ENCODE data around the gene GMIP.
"Not testable (repeated sequence)": the region's sequence is repeated elsewhere in the genome, so short reads cannot be mapped to it uniquely, and the experiment has no call there.

GMIP gene

DNA sequence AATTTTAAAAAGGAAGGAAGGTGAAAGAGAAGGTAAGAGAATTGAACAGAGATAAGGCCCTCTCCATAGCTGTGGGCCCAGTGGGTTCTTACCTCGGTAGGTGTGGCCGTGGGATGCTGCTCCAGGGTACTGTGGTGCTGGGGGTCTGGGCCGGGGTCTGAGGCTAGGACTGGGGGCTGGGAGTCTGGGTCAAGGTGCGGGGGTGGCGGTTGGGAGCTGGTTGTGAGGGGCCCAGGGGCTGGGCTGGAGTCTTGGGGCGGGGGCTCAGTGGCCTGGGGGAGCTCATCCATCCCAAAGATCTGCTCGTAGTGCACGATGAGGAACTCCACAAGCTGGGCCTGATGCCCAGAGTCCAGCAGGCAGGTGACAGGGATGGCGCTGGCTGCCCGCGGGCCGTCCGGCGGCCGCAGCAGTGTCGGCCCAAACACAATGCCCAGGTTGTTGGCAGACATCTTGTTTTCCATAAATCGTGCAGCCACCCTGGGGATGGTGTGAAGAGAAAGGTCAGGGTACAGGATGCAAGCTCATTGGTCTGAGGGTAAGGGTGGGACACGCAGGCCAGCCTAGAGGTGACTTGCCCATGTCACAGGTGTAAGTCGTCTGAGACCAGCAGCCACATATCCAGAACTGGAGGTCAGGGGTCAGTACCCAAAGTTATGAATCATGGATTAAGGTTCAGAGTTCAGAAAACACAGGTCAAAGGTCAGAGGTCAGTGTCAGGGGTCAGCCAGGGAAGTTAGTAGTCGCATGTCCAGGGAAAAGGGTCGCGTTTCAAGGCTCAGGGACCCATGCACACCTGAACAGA, 9.5 kb downstream of the GMIP start:
- DNase-seq, result no peak

DNA sequence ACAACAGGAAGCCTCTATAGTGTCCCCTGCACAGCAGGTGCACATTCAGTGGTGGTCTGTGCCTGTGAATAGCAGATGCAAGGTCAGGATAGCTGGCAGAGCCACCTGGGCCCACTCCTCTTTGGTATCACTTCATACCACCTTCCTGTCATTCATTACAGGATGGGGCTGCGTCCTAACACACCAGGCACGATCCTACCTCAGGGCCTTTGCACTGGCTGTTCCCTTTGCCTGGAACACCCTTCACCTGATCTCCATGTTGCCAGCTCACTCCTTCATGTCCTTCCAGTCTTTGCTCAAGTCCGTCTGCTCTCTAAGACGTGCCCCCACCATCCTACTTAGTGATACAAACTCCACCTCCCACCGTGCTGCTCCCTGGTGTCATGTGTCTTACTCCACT, 10.8 kb downstream of the GMIP start:
- no peak for DNase-seq

DNA sequence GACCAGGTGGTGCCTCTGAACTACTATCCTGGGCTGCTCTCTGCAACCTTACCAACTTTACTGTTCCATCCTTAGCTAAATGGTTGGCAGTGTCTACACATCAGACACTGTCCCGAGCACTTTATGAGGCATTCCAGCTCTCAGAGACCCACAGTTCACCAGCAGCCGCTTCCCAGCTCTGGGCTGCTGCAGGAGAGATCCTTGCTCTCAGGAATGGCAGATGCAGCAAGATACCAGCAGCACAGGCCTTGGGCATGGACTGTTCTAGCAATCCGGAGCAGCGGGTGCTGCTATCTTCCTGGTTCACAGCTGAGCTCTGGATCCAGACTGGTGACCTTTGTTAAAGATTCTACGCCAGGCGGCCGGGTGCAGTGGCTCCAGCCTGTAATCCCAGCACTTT, 12.1 kb downstream of the GMIP start:
- no peak for DNase-seq

DNA sequence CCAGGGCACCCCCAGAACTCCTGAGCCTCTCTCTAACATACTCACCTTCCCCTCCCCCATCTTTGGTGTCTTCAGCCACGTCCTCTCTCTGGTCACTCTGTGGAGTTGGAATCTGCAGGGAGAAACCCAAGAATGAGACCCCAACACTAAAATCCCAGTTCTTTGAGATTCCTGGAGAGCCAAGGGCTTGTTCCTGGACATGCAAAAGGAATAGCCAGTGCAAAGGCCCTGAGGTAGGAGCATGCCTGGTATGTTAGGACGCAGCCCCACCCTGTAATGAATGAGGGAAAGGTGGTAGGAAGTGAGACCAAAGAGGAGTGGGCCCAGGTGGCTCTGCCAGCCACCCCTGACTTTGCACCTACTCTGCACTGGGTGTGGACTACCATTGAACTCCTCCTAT, 13.0 kb downstream of the GMIP start:
- no peak for DNase-seq

DNA sequence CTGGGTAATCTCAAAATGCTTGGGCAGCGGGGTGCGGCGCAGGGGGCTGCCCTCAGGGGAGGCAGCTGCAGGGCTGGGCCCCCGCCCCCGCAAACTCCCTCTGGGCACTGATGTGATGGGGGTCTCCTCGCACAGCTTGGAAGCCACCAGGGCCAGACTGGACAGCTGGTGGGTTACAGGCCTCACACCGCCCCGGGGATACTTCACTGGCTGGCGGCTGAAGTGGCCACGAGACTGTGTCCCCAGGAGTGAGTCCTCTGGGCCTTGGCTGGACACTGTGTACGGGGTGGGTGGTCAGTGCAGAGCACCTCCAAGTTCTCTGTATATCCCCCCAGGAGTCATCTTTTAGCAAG, 13.4 kb downstream of the GMIP start:
- no peak for DNase-seq

DNA sequence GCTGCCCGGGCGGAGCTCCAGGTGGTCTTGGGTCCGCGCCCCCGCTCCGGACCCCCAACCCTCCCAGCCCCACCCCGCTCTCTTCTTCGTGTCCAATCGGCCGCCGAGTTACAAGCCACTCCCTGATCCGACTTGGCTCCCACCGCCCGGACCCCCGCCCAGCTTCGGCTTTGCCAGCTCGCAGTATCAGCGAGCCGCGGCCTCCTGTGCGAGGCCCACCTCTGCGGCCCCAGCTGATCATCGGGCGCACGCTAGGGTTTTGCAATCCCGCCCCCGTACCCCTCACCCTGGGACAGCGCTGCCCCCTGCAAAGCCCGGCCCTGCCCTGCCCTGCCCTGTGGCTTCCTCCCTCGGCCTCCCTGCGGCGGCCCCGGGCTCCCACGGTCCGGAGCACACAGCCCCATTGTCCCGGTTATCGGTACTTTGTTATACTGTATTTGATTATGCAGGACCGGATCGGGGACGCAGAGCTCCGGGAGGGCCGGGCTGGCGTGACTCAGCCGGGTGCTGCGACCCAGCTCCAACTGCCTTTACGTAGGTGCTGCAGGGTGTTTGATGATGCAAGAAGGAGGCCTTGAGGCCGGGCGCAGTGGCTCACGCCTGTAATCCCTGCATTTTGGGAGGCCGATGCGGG, 14.8 kb downstream of the GMIP start:
- peak; percentile 42 for DNase-seq

DNA sequence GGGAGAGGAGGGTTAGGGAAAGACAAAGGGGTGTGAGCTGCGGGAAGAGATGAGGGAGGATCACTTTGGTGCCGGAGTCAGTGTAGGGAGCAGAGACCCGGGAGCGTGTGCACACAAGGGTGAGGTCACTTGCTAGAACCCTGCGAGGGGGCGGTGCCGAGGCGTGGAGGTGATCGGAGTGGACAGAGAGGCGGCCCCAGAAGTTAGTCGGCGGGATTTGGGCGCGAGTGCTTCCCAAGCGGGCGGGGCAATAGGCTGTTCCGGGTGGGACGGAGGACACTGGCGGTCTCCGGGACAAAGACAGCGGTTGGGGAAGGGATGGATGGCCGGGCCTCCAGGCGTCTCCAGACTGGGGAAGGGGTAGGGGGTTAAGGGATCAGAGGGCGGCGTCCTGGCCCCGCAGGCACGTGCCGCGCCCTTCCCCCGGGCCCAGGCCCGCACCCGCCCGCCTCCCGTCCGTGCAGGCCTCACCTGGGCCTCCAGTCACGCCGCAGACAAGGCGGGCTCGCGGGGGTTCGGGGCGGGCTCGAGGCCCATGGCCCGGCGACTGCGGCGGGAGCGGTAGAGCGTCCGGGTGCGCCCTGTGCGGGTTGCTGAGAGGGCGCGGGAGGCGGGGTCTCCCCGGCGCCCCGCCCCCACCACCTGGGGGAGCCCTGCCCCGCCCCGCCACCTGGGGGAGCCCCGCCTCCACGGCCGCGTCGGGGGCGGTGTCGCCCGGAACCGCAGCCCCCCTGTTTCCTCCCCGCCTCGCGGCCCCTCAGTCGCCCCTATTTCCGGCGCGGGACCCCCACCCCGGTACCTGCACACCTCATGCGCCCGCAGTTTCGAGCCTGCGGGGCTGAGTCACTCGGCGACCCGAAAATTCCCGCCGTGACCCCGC, 15.6 kb downstream of the GMIP start, which contains the start of gene LPAR2:
TSS of gene LPAR2 (minus strand) at position 600 of the 880 bp plus-strand sequence. CDS start 945 bp downstream, outside the sequence.
- DNase-seq, result peak; percentile 69

DNA sequence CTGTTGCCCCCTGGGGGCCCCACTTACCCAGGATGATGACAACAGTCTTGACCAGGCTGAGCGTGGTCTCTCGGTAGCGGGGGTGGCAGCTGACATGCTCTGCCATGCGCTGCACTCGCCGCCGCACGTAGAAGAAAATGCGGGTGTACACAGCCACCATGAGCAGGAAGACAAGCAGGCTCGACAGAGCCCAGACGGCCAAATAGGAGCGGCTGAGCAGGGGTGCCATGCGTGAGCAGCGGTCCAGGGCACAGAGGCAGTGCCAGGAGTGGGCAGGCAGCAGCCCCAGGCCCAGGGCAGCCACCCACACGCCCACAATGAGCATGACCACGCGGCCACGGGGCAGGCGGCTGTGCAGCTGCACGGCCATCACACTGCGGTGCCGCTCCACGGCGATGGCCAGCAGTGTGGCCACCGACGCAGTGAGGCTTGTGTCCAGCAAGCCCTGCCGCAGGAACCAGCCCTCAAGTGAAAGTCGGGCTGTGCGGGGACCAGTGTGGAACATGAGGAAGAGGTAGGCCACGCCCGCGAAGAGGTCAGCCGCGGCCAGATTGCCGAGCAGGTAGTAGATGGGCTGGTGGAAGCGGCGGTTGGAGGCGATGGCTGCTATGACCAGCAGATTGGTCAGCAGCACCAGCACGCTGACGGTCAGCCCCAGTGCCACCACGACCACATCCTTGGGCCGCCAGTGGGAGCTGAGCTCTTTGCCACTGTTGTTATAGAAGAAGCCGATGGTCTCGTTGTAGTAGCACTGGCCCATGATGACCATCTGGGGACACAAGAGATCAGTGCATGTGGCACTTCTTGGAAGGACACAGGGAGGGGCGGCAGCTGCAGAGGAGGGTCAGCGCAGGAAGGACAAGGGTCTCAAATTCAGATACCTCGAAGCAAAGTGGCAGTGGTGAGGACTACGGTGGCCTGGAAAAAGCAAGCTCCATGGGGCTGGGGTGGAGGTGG, 16.7 kb downstream of the GMIP start:
- DNase-seq, result no peak

DNA sequence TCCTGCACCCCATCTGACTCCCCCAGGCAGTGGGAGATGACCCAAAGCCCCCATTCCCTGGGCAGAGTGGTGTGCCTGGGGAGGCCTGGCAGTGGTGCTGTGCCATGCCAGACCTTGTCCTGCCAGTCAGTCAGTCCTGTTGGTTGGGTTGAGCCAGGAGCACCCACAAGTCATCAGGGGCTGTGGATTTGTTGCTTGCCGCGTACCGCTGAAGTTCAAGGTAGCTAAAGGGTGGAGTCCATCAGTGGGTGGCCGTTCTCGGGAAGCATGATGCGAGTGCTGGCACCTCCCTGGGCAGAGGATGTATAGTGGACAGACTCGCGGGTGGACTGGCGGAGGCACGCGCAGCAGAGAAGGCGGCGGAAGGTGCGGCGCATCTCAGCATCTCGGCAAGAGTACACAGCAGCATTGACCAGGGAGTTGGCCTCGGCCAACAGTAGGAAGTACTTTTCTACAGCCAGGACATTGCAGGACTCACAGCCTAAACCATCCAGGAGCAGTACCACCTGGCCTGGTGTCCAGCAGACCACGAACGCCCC, 19.4 kb downstream of the GMIP start:
- no peak for DNase-seq

DNA sequence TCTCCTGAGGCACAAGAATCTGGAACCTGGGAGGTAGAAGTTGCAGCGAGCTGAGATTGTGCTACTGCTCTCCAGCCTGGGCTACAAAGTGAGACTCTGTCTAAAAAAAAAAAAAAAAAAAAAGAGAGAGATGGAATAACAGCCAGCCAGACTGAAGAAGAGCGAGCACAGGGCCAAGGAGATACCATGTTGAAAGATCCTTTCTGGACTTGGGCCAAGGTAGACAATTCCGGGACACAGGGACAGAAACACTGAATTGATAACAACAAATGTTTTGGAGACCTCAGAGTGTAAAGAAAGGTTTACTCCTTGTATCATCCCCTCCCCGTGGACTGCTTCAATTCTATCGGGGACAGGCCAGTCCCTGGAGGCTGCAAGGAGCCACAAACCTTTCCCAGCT, 20.1 kb downstream of the GMIP start:
- no peak for DNase-seq

DNA sequence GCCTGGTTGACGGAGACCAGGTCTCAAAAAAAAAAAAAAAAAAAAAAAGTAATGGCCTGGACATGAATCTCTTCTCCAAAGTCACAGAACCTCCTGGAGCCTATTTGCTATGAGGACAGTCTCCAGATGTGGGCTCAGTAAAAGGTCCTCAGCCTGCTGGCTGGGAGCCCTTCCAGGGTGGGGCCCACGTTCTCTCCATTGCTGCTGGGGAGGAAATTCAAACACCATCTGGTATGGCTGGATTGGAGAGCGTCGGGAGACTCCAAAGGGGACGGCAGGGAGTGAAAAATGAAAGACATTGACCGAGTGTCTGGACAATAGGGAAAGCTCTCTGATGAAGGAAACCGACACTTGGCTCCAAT, 23.6 kb downstream of the GMIP start:
- no peak for DNase-seq

DNA sequence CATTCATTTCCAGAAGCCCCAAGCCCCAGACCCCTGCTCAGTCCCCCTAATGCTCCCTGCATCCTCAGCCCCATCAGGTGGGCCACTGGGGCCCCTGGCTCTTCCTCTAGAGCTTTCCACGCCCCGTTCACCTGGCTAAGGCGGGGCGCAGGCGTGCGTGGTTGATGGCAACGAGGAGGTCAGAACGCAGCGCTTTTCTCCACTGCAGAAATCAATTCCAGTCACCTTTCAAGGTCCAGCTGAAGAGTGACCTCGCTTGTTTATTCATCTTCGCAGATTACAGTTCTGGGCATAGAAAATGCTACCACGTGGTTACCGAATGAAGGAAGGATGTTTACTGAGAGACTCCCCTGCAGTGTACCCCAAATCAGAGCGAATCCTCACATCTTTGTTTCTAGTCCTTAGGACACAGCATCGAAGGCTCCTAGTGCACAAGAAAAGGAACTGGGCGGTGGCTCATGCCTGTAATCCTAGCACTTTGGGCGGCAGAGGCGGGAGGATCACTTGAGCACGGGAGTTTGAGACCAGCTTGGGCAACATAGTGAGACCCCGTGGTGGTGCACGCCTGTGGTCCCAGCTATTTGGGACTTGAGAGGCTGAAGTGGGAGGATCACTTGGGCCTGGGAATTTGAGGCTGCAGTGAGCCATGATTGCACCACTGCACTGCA, 24.1 kb downstream of the GMIP start:
- DNase-seq, result no peak

DNA sequence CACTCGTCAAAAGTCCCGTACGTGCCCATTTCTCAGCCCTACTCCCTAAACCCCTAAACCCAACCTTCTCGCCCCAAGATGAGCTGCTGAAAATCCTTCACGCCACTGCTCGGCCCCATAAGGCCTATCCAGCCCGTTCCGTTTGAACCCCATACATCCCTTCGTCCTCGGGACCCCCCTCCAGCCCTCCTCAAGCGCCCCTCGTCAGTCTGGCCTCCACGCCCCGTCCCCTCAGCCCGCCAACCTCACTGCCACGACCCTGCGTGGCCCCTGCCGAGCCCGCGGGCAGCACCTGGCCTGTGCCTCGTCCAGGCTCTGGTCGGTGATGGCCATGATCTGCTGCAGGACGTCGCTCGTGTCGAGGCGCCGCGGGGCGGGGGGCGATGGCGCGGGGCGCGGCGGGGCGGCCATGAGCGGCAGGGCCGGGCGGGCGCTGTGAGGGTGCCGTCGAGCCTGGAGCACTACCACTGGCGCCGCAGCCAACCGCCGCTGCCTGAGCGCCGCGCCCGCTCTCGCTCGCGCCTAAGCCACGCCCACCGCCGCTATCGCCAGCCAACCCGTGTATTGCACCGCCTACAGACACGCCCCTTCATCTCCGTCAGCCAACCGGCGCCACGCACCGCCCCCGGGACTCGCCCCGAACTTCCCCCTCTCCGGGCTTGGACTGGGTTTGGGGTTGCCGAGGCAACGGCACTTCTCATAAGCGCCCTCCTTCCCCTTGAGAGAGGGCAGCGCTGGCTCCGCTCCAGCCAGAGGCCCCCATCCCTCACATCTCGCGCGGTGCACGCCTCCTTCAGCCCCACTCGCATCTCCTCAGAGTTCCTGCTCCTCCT, 25.0 kb downstream of the GMIP start, which contains the start of gene PBX4:
TSS of gene PBX4 (minus strand) at position 469 of the 833 bp plus-strand sequence. CDS start at position 411, 58 bp downstream.
- DNase-seq, result peak; percentile 95

DNA sequence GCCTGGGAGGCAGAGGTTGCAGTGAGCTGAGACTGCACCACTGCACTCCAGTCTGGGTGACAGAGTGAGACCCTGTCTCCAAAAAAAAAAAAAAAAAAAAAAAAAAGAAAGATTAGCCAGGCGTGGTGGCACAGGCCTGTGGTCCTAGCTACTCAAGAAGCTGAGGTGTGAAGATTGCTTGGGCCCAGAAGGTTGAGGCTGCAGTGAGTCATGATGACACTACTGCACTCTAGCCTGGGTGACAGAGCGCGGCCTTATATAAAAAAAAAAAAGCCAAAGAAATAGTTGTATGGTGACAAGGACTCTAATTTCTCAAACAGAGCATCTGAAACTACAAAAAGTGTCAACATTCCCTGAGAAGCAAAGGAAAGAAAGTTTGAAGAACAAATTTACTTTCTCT, 28.4 kb downstream of the GMIP start:
- no peak for DNase-seq

DNA sequence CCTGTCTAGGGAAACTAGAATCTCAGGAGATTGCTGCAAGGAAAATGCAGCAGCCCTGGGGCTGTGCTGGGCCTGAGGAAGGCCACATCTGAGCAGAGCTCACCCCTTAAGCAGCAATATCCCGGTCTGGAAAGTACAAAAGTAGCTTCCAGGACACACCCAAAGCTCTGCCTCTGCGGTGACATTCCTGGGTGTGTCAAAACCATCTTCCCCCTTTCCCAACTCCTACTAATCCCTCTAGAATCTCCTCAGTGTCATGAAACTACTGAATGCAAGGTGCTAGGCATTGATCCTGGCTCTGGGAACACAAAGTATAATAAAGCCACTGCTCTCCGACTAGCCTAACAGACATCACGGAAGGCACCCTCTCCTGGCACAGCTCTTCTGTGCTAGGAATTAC, 30.0 kb downstream of the GMIP start:
- DNase-seq, result no peak

DNA sequence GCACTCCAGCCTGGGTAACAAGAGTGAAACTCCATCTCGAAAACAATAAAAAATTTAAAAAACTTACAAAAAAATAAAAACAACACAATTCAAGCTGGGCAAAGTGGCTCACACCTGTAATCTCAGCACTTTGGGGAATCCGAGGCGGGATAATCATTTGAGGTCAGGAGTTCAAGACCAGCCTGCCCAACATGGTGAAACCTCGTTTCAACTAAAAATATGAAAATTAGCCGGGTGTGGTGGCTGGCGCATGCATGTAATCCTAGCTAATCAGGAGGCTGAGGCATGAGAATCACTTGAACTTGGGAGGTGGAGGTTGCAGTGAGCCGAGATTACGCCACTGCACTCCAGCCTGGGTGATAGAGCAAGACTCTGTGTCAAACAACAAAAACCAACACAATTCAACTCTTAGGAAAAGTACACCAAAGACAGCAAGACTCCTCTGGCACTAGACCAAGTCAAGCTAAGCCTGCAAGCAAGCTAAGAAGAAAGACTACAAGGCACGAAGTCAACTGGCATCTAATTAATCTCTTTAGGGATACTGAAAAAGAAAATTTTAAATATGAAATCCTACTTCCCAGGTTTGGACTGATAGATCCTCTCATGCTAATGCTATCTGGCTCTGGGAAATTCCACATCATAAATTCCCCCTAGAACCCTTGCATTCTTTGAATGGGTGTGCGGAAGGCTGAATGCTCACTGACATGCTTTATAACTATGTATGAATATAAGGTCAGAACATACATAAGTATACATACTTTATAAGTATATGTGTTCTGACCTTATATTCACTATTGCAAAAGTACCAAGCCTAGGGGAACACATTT, 32.9 kb downstream of the GMIP start:
- DNase-seq, result no peak

DNA sequence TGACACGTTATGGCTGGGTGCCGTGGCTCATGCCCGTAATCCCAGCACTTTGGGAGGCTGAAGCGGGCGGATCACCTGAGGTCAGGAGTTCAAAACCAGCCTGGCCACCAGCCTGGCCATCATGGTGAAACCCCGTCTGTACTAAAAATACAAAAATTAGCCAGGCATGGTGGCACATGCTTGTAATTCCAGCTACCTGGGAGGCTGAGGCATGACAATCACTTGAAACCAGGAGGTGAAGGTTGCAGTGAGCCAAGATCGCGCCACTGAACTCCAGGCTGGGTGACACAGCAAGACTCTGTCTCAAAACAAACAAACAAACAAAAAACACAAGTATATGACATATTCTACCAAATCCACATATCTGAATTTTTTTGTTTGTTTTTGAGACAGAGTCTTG, 36.8 kb downstream of the GMIP start:
- DNase-seq, result not testable (repeated sequence)

DNA sequence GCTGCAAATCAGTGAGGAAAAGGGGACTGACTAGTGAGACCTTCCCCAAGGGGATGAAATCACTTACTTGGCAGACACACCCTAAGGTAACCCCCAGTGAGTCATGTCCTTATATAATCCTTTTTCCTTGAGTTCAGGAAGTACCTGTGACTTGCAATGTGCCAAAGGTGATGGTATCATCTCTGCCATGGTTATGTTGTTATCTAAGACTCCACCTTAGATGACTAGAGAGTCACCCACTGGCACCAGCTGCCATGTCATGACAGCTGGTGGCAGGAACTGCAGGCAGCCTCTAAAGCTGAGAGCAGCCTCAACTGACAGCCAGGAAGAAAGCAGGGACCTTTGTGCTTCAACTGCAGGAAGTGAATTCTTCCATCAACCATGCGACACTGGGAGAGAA, 37.4 kb downstream of the GMIP start:
- no peak for DNase-seq

DNA sequence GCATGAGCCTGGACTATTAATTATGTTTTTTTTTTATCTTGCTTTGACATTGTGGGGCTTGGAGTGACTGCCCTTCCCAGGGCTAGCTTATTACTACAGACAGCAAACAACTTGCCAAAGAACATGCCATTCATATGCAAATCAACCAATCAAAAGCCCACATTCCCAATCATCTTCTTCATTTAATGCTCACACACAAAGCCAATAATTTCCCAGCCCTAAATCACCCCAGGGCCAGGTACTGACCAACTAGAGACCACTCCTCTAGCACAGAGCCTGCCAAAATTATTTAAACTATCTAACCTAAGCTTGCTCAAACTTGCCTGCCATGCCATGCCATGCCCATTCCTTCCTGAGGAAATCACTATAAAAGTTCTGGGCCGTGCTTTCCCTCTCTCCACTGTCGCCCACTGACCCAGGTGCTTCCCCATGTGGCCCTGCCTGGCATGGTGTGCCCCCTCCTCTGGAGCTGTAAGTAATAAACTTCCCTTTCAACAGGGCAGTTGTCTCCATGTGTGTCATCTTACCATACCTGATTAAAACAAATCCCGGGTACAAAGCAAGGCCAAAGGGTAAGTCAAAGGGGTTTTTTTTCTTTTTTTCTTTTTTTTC, 40.6 kb downstream of the GMIP start:
- DNase-seq, result no peak
